ENCODE measurements around the gene NR2F1.
A peak's percentile ranks its signal among the peaks of the same experiment; 100 is the strongest.

The NR2F1 gene

DNA sequence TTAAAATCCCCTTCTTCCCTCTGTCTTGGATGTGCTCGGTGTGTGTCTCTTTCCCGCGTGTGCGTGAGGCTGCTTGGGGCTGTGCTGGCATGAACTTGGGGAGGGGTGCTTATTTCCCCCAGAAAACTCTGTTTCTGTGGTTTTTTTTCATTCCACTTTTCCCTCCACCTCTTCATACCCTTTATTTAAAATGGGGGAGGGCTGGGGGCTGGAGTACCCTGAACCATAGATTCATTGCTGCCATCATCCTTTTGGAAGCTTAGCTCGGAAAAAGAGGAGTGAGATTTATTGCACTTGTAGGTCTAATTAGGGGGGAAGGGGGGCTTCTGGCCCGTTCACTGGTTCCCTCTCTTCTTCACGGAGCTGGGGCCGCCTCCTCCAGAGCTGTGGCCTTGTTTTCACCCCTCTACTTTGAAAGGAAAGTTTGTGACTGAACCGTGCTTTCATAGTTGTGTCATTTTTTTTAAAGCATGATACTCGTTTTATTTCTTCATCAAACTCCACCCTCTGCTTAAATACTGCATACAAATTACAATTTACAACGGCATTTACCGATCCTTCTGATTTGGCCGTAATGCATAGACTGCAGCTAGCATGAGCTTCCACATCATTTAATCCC is 2.9 kb downstream of the NR2F1 start:
- Histone ChIP-seq H3K27ac (ENCODE audit: low read depth, low read length, severe bottlenecking) (peak overlapping the region; percentile 20), H3K4me3 (ENCODE audit: extremely low read depth, insufficient read depth, low read length, poor library complexity, severe bottlenecking) (peak overlapping the region; percentile 25), H3K4me1 (ENCODE audit: control insufficient read depth, insufficient read depth, low read length, poor library complexity, severe bottlenecking) (peaks cover 18% of the 10 kb centered on the region), H3K9me3 (ENCODE audit: control insufficient read depth, low read length) (no peaks in the 10 kb centered on the region), H3K36me3 (ENCODE audit: control insufficient read depth, insufficient read depth, low read length) (no peaks in the 10 kb centered on the region)
- 0% methylated on average over 1 to 2 of the region's 13 CpGs for WGBS, 2 experiments (ENCODE audit: insufficient coverage in 2 of 2)

DNA sequence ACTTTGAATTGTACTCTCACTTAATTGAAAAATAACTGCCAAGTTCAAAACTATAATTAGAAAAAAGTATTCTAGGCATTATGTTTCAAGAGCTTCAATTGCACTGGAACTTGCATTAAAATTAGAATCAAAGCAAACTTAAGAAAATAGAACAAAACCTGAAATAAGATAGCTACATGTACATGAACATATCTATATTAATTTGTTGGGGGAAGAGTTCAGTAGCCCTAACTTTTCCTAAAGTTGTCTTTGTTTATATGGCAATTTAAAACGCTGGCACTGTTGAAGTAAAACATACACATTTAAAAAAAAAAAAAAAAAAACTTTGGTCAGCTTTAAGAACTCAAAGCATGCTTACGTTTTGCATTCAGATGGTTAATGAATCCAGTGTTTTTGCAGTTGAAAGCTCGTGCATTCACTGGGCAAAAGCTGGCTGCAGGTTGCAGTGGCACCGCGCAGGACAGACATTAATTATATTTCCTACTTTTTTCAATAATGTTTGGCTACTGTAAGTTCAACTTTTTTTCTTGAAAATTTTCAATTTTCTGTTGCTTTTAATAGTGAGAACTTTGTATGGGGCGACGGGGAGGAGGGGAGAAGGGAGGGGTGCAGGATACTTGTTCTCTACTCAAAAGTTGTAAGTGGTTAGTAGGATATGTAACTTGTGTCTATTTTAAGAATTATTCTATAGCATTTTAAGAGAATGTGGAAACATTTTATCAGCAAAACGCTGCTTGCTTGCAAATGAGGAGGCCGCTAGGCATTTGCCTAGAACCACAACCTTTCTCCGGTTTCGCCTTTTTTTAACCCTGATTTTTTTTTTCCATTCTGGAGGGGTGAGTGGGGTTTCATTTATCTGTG is 3.9 kb downstream of the NR2F1 start:
- WGBS, 2 experiments (ENCODE audit: insufficient coverage in 2 of 2) = 19 to 28% methylated on average over 2 to 3 of the region's 11 CpGs
- Histone ChIP-seq H3K4me3 (ENCODE audit: extremely low read depth, insufficient read depth, low read length, poor library complexity, severe bottlenecking) (peak overlapping the region; percentile 11), H3K9me3 (ENCODE audit: control insufficient read depth, low read length) (no peaks in the 10 kb centered on the region), H3K27ac (ENCODE audit: low read depth, low read length, severe bottlenecking) (peak overlapping the region; percentile 47), H3K36me3 (ENCODE audit: control insufficient read depth, insufficient read depth, low read length) (no peaks in the 10 kb centered on the region), H3K4me1 (ENCODE audit: control insufficient read depth, insufficient read depth, low read length, poor library complexity, severe bottlenecking) (peaks cover 15% of the 10 kb centered on the region)

DNA sequence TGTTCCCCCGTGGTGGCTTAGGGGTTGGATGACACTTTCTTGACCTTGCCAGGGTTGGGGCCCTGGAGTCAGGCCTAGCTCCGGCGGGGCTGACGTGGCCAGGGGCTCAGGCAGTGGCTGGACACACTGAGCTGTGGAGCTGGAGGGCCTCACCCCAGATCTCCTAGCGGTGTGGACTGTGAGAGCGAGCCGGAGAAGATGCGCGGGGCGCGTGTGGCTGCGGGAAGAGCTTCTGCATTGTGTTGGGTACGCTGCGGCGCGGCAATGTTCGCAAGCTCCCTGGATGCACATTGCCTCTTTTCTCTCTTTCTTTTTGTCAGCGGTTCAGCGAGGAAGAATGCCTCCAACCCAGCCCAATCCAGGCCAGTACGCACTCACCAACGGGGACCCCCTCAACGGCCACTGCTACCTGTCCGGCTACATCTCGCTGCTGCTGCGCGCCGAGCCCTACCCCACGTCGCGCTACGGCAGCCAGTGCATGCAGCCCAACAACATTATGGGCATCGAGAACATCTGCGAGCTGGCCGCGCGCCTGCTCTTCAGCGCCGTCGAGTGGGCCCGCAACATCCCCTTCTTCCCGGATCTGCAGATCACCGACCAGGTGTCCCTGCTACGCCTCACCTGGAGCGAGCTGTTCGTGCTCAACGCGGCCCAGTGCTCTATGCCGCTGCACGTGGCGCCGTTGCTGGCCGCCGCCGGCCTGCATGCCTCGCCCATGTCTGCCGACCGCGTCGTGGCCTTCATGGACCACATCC is 4.8 kb downstream of the NR2F1 start:
- peak overlapping the region; percentile 11 for H3K4me3 ChIP-seq (ENCODE audit: extremely low read depth, insufficient read depth, low read length, poor library complexity, severe bottlenecking)
- WGBS, 2 experiments (ENCODE audit: insufficient coverage in 2 of 2) = 4 to 7% methylated on average over 47 to 58 of the region's 59 CpGs
- peak overlapping the region; percentile 47 for H3K27ac ChIP-seq (ENCODE audit: low read depth, low read length, severe bottlenecking)
- no peaks in the 10 kb centered on the region for H3K9me3 ChIP-seq (ENCODE audit: control insufficient read depth, low read length)
- H3K4me1 ChIP-seq (ENCODE audit: control insufficient read depth, insufficient read depth, low read length, poor library complexity, severe bottlenecking) = peaks cover 8% of the 10 kb centered on the region
- no peaks in the 10 kb centered on the region for H3K36me3 ChIP-seq (ENCODE audit: control insufficient read depth, insufficient read depth, low read length)

DNA sequence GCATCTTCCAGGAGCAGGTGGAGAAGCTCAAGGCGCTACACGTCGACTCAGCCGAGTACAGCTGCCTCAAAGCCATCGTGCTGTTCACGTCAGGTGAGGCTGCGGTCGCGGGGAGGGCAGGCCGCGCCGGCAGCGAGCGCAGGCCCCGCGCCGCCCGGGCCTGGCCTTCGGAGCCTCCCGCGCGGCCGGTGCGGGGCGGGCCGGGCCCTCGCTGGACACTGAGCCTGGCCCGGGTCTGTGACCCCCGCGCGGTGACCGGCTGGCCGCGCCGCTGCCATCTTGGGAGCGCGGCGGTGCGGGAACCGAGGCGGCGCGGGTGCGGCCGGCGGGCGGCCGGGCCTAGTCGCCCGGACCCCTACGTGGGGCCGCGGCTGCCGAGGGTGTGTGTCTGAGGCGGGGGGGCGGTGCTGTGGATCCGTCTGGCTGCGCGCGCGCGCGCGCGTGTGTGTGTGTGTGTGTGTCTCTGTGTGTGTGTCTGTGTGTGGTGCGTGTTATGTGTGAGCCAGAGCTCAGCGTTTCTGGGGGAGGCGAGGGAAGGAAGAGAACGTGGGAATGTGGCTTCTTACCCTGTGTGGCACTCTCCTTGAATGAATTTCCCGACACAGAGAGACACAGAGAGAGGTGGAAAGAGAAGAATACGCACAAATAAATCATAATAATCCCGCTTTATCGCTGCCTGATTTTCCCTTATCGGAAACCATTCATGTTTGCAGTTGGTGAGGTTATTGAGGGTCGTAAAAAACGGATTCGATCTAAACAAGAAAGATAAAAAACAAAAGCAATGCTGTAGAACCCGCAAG is 5.5 kb downstream of the NR2F1 start:
- no peaks in the 10 kb centered on the region for H3K36me3 ChIP-seq (ENCODE audit: control insufficient read depth, insufficient read depth, low read length)
- 7 to 8% methylated on average over 52 to 62 of the region's 78 CpGs for WGBS, 2 experiments (ENCODE audit: insufficient coverage in 2 of 2)

DNA sequence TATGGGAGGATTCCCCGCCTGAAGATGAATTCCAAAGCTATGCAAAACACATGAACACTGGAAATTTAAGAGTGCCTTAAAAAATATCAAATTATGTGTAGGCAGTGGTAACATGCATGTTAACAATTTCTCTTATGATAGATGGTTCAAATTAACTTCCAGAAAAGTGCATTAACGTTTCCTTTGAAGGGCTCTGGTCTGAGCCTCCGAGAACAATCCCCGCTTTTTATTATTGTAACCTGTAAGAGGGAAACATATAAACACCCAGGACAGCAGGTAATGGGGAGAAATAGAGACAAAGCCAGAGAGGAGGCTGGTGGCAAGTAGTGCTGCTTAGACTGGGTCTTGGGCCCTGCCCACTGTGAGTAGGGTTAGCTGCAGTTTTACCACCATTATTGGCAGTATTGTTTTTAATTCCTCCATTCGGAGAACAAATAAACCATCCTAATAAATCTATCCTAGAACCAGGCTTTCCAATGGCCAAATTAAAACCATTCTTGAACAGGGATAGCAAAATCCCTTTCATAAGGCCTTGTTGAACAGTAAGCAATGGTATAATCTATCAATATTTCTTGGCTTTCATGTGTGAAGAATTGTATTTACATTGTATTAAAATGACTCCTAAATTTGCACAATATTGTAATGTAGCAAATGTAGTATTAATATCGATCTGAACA is 6.3 kb downstream of the NR2F1 start:
- H3K36me3 ChIP-seq (ENCODE audit: control insufficient read depth, insufficient read depth, low read length) = no peaks in the 10 kb centered on the region
- WGBS, 2 experiments (ENCODE audit: insufficient coverage in 2 of 2) = 29 to 50% methylated on average over 1 of the region's 6 CpGs
- H3K9me3 ChIP-seq (ENCODE audit: control insufficient read depth, low read length) = no peaks in the 10 kb centered on the region
- H3K4me3 ChIP-seq (ENCODE audit: extremely low read depth, insufficient read depth, low read length, poor library complexity, severe bottlenecking) = peak overlapping the region; percentile 12
- no peak overlapping the region for H3K27ac ChIP-seq (ENCODE audit: low read depth, low read length, severe bottlenecking)
- H3K4me1 ChIP-seq (ENCODE audit: control insufficient read depth, insufficient read depth, low read length, poor library complexity, severe bottlenecking) = no peaks in the 10 kb centered on the region

More for the DNA sequence above, 5.5 kb downstream of the NR2F1 start:
- H3K9me3 ChIP-seq (ENCODE audit: control insufficient read depth, low read length) = no peaks in the 10 kb centered on the region
- peak overlapping the region; percentile 18 for H3K27ac ChIP-seq (ENCODE audit: low read depth, low read length, severe bottlenecking)
- peak overlapping the region; percentile 12 for H3K4me3 ChIP-seq (ENCODE audit: extremely low read depth, insufficient read depth, low read length, poor library complexity, severe bottlenecking)
- H3K4me1 ChIP-seq (ENCODE audit: control insufficient read depth, insufficient read depth, low read length, poor library complexity, severe bottlenecking) = peaks cover 2% of the 10 kb centered on the region

DNA sequence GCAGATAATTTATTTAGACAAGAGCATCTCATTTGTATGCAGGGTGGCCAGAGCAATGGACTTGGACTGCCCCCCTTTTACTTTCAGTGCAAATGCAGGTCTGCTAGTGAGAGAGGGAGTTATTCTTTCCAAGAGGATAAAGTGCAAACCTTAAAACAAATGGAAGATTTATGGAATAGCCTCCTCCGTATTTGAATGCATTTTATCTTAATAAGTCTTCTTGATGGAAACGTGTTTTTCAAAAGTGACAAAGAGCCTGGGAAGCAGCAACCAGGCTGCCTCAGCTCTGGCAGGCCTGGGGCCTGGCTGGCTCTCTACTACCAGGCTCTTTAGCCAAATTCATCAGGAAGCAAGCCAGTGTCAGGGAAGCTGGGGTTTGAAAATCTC is 6.8 kb downstream of the NR2F1 start:
- Histone ChIP-seq H3K9me3 (ENCODE audit: control insufficient read depth, low read length) (no peaks in the 10 kb centered on the region), H3K36me3 (ENCODE audit: control insufficient read depth, insufficient read depth, low read length) (no peaks in the 10 kb centered on the region), H3K27ac (ENCODE audit: low read depth, low read length, severe bottlenecking) (no peak overlapping the region), H3K4me1 (ENCODE audit: control insufficient read depth, insufficient read depth, low read length, poor library complexity, severe bottlenecking) (peaks cover under 1% of the 10 kb centered on the region), H3K4me3 (ENCODE audit: extremely low read depth, insufficient read depth, low read length, poor library complexity, severe bottlenecking) (no peak overlapping the region)
- WGBS, 2 experiments (ENCODE audit: insufficient coverage in 2 of 2) = 43 to 56% methylated on average over 1 to 2 of the region's 2 CpGs

DNA sequence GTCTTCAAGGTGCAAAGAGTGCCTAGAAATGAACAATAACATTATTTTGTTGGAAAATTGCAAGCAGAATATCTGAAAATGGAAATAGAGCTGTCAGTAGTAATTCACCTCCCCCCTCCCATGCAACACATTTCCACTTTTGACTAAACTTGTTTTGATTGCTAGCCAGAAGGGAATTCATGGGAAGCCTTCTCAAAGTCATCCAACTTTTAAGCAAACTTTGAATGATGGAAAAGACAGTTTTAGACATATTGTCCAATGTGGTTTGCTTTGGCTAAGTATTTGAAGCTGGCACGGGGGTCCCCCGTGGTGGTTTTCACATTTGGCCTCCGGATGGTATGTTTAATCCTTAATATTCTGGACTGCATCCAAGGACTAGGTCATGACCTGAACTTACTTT is 7.5 kb downstream of the NR2F1 start:
- Histone ChIP-seq H3K9me3 (ENCODE audit: control insufficient read depth, low read length) (no peaks in the 10 kb centered on the region), H3K4me3 (ENCODE audit: extremely low read depth, insufficient read depth, low read length, poor library complexity, severe bottlenecking) (no peak overlapping the region), H3K27ac (ENCODE audit: low read depth, low read length, severe bottlenecking) (no peak overlapping the region), H3K36me3 (ENCODE audit: control insufficient read depth, insufficient read depth, low read length) (no peaks in the 10 kb centered on the region), H3K4me1 (ENCODE audit: control insufficient read depth, insufficient read depth, low read length, poor library complexity, severe bottlenecking) (peaks cover 3% of the 10 kb centered on the region)
- 42 to 52% methylated on average over 2 to 3 of the region's 3 CpGs for WGBS, 2 experiments (ENCODE audit: insufficient coverage in 2 of 2)

DNA sequence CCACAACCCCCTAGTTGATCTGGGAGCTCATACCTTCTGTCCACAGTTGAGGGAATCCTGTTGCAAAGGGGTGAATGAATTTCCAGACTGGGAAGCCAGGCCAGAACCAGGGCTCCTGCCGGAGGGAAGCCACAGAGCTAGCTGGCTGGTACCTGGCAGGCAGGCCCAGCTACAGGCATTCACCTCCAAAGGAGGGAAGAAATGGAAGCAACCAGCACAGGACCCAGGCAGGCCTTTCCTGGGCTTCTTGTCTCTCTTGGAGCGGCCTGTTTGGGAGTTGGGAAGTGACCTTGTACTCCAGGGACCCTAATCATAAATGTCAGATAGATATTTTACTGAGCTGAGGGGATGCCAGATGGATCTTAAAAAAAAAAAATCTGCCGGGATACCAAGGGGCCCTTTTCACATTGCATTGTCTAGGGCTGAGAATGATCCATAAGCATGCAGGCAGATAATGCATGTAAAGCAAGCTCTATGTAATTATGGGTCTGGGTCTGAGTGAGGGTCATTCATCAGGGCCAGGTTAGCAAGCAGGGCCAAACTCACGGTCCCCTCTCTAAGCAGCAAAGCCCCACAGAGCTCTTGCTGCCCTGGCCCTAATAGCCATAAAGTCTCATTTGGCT is 8.4 kb downstream of the NR2F1 start:
- 45 to 57% methylated on average over 4 of the region's 4 CpGs for WGBS, 2 experiments (ENCODE audit: insufficient coverage in 2 of 2)
- no peaks in the 10 kb centered on the region for H3K9me3 ChIP-seq (ENCODE audit: control insufficient read depth, low read length)
- peaks cover 3% of the 10 kb centered on the region for H3K4me1 ChIP-seq (ENCODE audit: control insufficient read depth, insufficient read depth, low read length, poor library complexity, severe bottlenecking)
- no peaks in the 10 kb centered on the region for H3K36me3 ChIP-seq (ENCODE audit: control insufficient read depth, insufficient read depth, low read length)
- no peak overlapping the region for H3K4me3 ChIP-seq (ENCODE audit: extremely low read depth, insufficient read depth, low read length, poor library complexity, severe bottlenecking)
- no peak overlapping the region for H3K27ac ChIP-seq (ENCODE audit: low read depth, low read length, severe bottlenecking)

DNA sequence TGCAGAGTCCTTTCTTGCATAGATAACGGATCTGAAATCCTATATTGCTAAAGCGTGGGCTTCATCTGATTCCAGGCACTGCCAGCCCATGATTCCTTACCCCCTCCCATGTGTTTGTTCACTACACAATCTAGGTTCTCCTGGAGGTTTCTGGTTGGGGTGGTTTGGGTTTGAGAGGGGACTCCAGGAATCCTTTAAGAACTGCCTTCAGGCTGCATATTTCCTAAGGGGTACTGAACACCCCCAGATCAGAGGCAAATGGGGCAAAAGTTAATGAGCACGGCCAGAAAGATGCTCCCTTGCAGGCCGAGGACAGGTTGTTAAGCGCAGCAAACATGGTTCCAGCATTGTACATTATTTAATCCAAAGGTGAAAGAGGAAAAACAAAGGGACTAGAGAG is 9.9 kb downstream of the NR2F1 start:
- 29 to 43% methylated on average over 3 to 4 of the region's 5 CpGs for WGBS, 2 experiments (ENCODE audit: insufficient coverage in 2 of 2)

More for the DNA sequence above, 9.9 kb downstream of the NR2F1 start:
- Histone ChIP-seq H3K27ac (ENCODE audit: low read depth, low read length, severe bottlenecking) (no peak overlapping the region), H3K4me3 (ENCODE audit: extremely low read depth, insufficient read depth, low read length, poor library complexity, severe bottlenecking) (no peak overlapping the region), H3K4me1 (ENCODE audit: control insufficient read depth, insufficient read depth, low read length, poor library complexity, severe bottlenecking) (peaks cover 7% of the 10 kb centered on the region), H3K9me3 (ENCODE audit: control insufficient read depth, low read length) (no peaks in the 10 kb centered on the region), H3K36me3 (ENCODE audit: control insufficient read depth, insufficient read depth, low read length) (no peaks in the 10 kb centered on the region)

Data from mesodermal cell (in vitro differentiated cells).